ENCODE data around the gene PYM1. TPM values are rescaled to one million over a fixed set of nuclear protein-coding genes. Genes with fewer than 3 reads are reported as not detected.
A peak's percentile ranks its signal among the peaks of the same experiment; 100 is the strongest.

PYM1 gene
- total RNA-seq, 1 experiment from 2014 or later, result 24.8 TPM

- ChIA-PET CTCF (no interaction called here), RAD21 (ENCODE audit: low non-redundant PET in 1 of 2, low total read pairs in 2 of 2, uncharacterized antibody in 2 of 2, unreplicated experiment in 2 of 2) (no interaction called here), POLR2A (no interaction called here)
- DNase-seq (ENCODE audit: low read depth, low spot score), result no peak
- peak within 1 kb of the TSS; percentile 75 for H2AFZ ChIP-seq (ENCODE audit: low read depth, low read length, poor library complexity, severe bottlenecking)
- TSS peak; percentile 95 for BruUV-seq (replicated peaks)
- H4K20me1 ChIP-seq (ENCODE audit: insufficient read depth), result no peaks in the 10 kb centered on the region
- peak within 1 kb of the TSS; percentile 79 for H3K4me2 ChIP-seq (ENCODE audit: low read length)
- H3K36me3 ChIP-seq (ENCODE audit: control insufficient read depth in 1 of 2, insufficient read depth in 2 of 2, low read length in 2 of 2), result peaks cover 16 to 23% of the 10 kb centered on the region in 2 experiments; a peak in 3 of 4 replicates
- no peaks in the 10 kb centered on the region for H3K27me3 ChIP-seq (ENCODE audit: insufficient read depth, low read length)
- peaks cover 29% of the 10 kb centered on the region for H3K79me2 ChIP-seq (ENCODE audit: insufficient read depth, low read length)
- intact Hi-C loops (cut with micrococcal nuclease), result no loop called here
- H3K9me3 ChIP-seq (ENCODE audit: control insufficient read depth in 1 of 2, insufficient read depth in 1 of 2, low read depth in 1 of 2, low read length in 2 of 2), result no peaks in the 10 kb centered on the region
- H3K9me2 ChIP-seq (ENCODE audit: insufficient read depth), result no peaks in the 10 kb centered on the region
- H3K9ac ChIP-seq (ENCODE audit: low read length), result peak within 1 kb of the TSS; percentile 98
- ATAC-seq, result peak; percentile 40
- H3K4me3 ChIP-seq (replicated peaks in 1 of 2; ENCODE audit: low read depth in 1 of 2, low read length in 2 of 2), result peak within 1 kb of the TSS; percentile 84 to 98
- no peak for TF ChIP-seq EZH2 (IDR thresholded peaks at IDR 0.05)
- no peak for TF ChIP-seq ELF1 (IDR thresholded peaks at IDR 0.05; ENCODE audit: borderline replicate concordance, low read depth)
- no peak for TF ChIP-seq TCF7L2 (IDR thresholded peaks at IDR 0.05; ENCODE audit: borderline replicate concordance, extremely low read depth, insufficient read depth, insufficient read length)
- TF ChIP-seq POLR2AphosphoS5 (IDR thresholded peaks at IDR 0.05; ENCODE audit: low read depth, low read length), result no peak
- TF ChIP-seq SP1 (IDR thresholded peaks at IDR 0.05; ENCODE audit: low read depth), result no peak
- TF ChIP-seq REST (IDR thresholded peaks at IDR 0.05; ENCODE audit: low read depth), result no peak
- no peak for TF ChIP-seq RAD21 (IDR thresholded peaks at IDR 0.05; ENCODE audit: low read depth)
- no peak for TF ChIP-seq CEBPB (IDR thresholded peaks at IDR 0.05; ENCODE audit: low read depth)
- no peak for TF ChIP-seq SIN3A (IDR thresholded peaks at IDR 0.05; ENCODE audit: low read depth)
- no peak for TF ChIP-seq SRF (IDR thresholded peaks at IDR 0.05; ENCODE audit: low read depth)
- TF ChIP-seq EZH2phosphoT487 (IDR thresholded peaks at IDR 0.05; ENCODE audit: borderline replicate concordance), result no peak
- no peak for TF ChIP-seq YY1 (IDR thresholded peaks at IDR 0.05; ENCODE audit: extremely low read depth, insufficient replicate concordance, low read depth, low read length)
- no peak for TF ChIP-seq POLR2A (IDR thresholded peaks at IDR 0.05; ENCODE audit: borderline replicate concordance, extremely low read depth, insufficient read depth, insufficient read length)
- TF ChIP-seq MAX (IDR thresholded peaks at IDR 0.05), result no peak
- TF ChIP-seq CBX3 (IDR thresholded peaks at IDR 0.05; ENCODE audit: low read depth), result no peak
- no peak for TF ChIP-seq ZBTB33 (IDR thresholded peaks at IDR 0.05; ENCODE audit: extremely low read depth, insufficient replicate concordance, low read length)
- H3K4me1 ChIP-seq (ENCODE audit: control insufficient read depth in 1 of 2, insufficient read depth in 2 of 2, low read length in 2 of 2), result peaks cover 8 to 16% of the 10 kb centered on the region in 2 experiments
- H3K27ac ChIP-seq (ENCODE audit: low read depth, low read length), result peak within 1 kb of the TSS; percentile 68
Observed at GRCh38 chr12:55965941-55966407, 38.3 kb upstream of the PYM1 start, which contains the start of gene PMEL. PMEL (minus strand) TSS chr12:55966042; CDS start chr12:55966011, 31 bp downstream.

Measured in HCT116 (cell line).